K562 (cell line): ENCODE data around the gene ALB. TPM values are rescaled to one million over a fixed set of nuclear protein-coding genes. Genes with fewer than 3 reads are reported as not detected.

ENCODE experiments used
- ATAC-seq: fragments of 200-7000 bp; cut with Tn5 transposase; 3 replicates; pipeline ENCODE4 v1.9.1; 2020; ENCODE audit warnings: moderate library complexity
- BruUV-seq: library from RNA; stranded (reverse); fragments of 400-500 nt; replicated peaks from 2 replicates; lab custom pipeline; 2021; lab: Mats Ljungman, UMichigan
- CTCF ChIA-PET: fragments of 300-600 bp; formaldehyde crosslinking; extraction: SDS; loops from one replicate; lab custom pipeline; 2021; ENCODE audit warnings: low intra/inter-chr PET ratio; lab: Yijun Ruan, JAX
- POLR2A ChIA-PET: fragments of 300-600, 350-650 bp; sonication (Branson Sonifier 250); formaldehyde crosslinking; extraction: SDS; loops from one replicate; lab custom pipeline; 2021; ENCODE audit warnings: antibody characterized with exemption, inconsistent platforms; lab: Yijun Ruan, JAX
- DNase-seq, 4 experiments: peaks; one replicate each; pipeline versions ENCODE4 v3.0.0 to v3.0.0-alpha.2; 2011 to 2018; ENCODE audit warnings: low spot score in 3 of 4, mixed read lengths in 3 of 4; ENCODE audit errors: extremely low read depth in 1 of 4
- FAIRE-seq: peaks from 2 replicates; lab custom pipeline; 2011; peaks lifted over from hg19 to GRCh38; lab: Jason Lieb, UNC
- H2AFZ ChIP-seq: 2 replicates; pipeline ENCODE4 v1.6.0; 2011; ENCODE audit warnings: low read depth, low read length, control low read depth, inconsistent platforms
- H3K27ac ChIP-seq: fragments of 200-600 bp; 3 replicates; pipeline ENCODE4 v1.8.0; 2011; ENCODE audit warnings: low read depth, mild to moderate bottlenecking, control low read depth, inconsistent platforms, low read length, moderate library complexity, mixed read lengths; ENCODE audit errors: extremely low read depth
- H3K27me3 ChIP-seq, 2 experiments: fragments of 300-600 bp in 1 of 2; 2 replicates in 1 of 2; 3 replicates in 1 of 2; pipeline versions ENCODE4 v1.6.0 to v1.8.0; 2011; ENCODE audit warnings: inconsistent platforms in 2 of 2, low read length in 2 of 2, mild to moderate bottlenecking in 1 of 2, mixed read lengths in 1 of 2, moderate library complexity in 1 of 2; ENCODE audit not compliant: control insufficient read depth in 2 of 2, insufficient read depth in 2 of 2
- H3K36me3 ChIP-seq: fragments of 300-600 bp; 3 replicates; pipeline ENCODE4 v1.8.0; 2011; ENCODE audit warnings: mild to moderate bottlenecking, low read length, inconsistent platforms; ENCODE audit not compliant: control insufficient read depth, insufficient read depth
- H3K4me1 ChIP-seq, 2 experiments: fragments of 200-600 bp in 1 of 2; replicated peaks in 1 of 2; 2 replicates in 1 of 2; 3 replicates in 1 of 2; pipeline versions ENCODE4 v1.5.1 to v1.8.0; 2011; ENCODE audit warnings: inconsistent platforms in 2 of 2, low read length in 2 of 2, mild to moderate bottlenecking in 1 of 2, mixed read lengths in 1 of 2, moderate library complexity in 1 of 2; ENCODE audit not compliant: control insufficient read depth in 2 of 2, insufficient read depth in 2 of 2
- H3K4me2 ChIP-seq: 2 replicates; pipeline ENCODE4 v1.6.1; 2011; ENCODE audit warnings: low read length, control low read depth, inconsistent platforms, mixed read lengths; ENCODE audit not compliant: insufficient read depth
- H3K4me3 ChIP-seq: fragments of 200-600 bp; sonication (generic), shearing (Covaris generic); 2 replicates; pipeline ENCODE4 v1.5.1; 2016; ENCODE audit warnings: control low read depth, inconsistent platforms
- H3K79me2 ChIP-seq: fragments of 200-600 bp; 3 replicates; pipeline ENCODE4 v1.8.0; 2011; ENCODE audit warnings: low read length, inconsistent platforms; ENCODE audit not compliant: control insufficient read depth, insufficient read depth
- H3K9ac ChIP-seq, 2 experiments: 2 replicates each; pipeline versions ENCODE4 v1.6.0 to v1.6.1; 2011; ENCODE audit warnings: low read depth in 2 of 2, low read length in 2 of 2, control low read depth in 1 of 2, inconsistent platforms in 1 of 2, mild to moderate bottlenecking in 1 of 2, mixed read lengths in 1 of 2; ENCODE audit not compliant: insufficient read depth in 1 of 2
- H3K9me1 ChIP-seq: one replicate; pipeline ENCODE4 v1.6.0; 2011; ENCODE audit warnings: inconsistent platforms, mild to moderate bottlenecking, low read length, moderate library complexity; ENCODE audit not compliant: control insufficient read depth, insufficient read depth
- H3K9me3 ChIP-seq: replicated peaks from 2 replicates; pipeline ENCODE4 v1.5.1; 2011; ENCODE audit warnings: low read depth, low read length, inconsistent platforms; ENCODE audit not compliant: control insufficient read depth, insufficient read depth
- H4K20me1 ChIP-seq: replicated peaks from 2 replicates; pipeline ENCODE4 v1.6.1; 2011; ENCODE audit warnings: low read length, inconsistent platforms, mixed read lengths; ENCODE audit not compliant: control insufficient read depth, insufficient read depth
- JUNB ChIP-seq: fragments of 450-650 bp; formaldehyde crosslinking; conservative IDR thresholded peaks from 2 replicates; pipeline ENCODE4 v1.4.0; 2020; ENCODE audit warnings: mild to moderate bottlenecking
- NBN ChIP-seq: fragments of 450-650 bp; IDR thresholded peaks from 2 replicates; pipeline ENCODE4 v1.6.1; 2016; ENCODE audit warnings: low read depth, mild to moderate bottlenecking
- RCOR1 ChIP-seq, 2 experiments: IDR thresholded peaks; 2 replicates each; pipeline ENCODE4 v1.6.1; 2012; ENCODE audit warnings: low read depth in 2 of 2, low read length in 2 of 2, borderline replicate concordance in 1 of 2, improper control_type of control experiment in 1 of 2
- RNF219 ChIP-seq: fragments of 250-450 bp; sonication (Bioruptor Pico); IDR thresholded peaks from 2 replicates; pipeline ENCODE4 v1.5.0; 2022; ENCODE audit warnings: mild to moderate bottlenecking
- TAF1 ChIP-seq: IDR thresholded peaks from 2 replicates; pipeline ENCODE4 v1.6.1; 2011; ENCODE audit warnings: mild to moderate bottlenecking, low read length, moderate library complexity; ENCODE audit not compliant: insufficient read depth, control insufficient read depth, severe bottlenecking; ENCODE audit errors: extremely low read depth
- ZBED1 ChIP-seq: IDR thresholded peaks from 2 replicates; pipeline ENCODE4 v1.6.1; 2014
- ZNF584 ChIP-seq: fragments of 200-800 bp; sonication (Bioruptor generic); IDR thresholded peaks from 2 replicates; pipeline ENCODE4 v1.6.1; 2016; ENCODE audit warnings: low read depth, mild to moderate bottlenecking, missing genetic modification characterization, missing compliant biosample characterization
- ZNF717 ChIP-seq: fragments of 250-450 bp; sonication (Bioruptor Pico); IDR thresholded peaks from 2 replicates; pipeline ENCODE4 v1.5.0; 2021
- WGBS: fragments of 100-300 bp; shearing (Covaris generic); methylation state at CpG from one replicate; pipeline ENCODE4 v1.1.6; 2016; ENCODE audit warnings: low coverage, mixed read lengths; ENCODE audit not compliant: insufficient coverage; ENCODE audit errors: missing lambda C conversion rate; 5-methylcytosine and 5-hydroxymethylcytosine counted together
- in situ Hi-C: fragments of 300-500 bp; cut with MboI; formaldehyde crosslinking; loops from 4 replicates; pipeline ENCODE4 v1.15.0; 2018; ENCODE audit warnings: inconsistent platforms, mixed read lengths
- intact Hi-C: fragments of 100-400 bp; cut with micrococcal nuclease; formaldehyde crosslinking; loops from 2 replicates; pipeline ENCODE4 v1.14.2; 2022
- polyA plus RNA-seq, 8 experiments: library from polyadenylated mRNA; depleted of rRNA in 4 of 8; stranded (reverse) in 5 of 8; unstranded in 3 of 8; fragments of >200 nt; fragmentation: Nextera tagmentation in 2 of 8; fragmentation: Illumina TruSeq in 1 of 8; extraction: Ambion mirVana in 2 of 8; extraction: Trizol in 1 of 8; gene quantifications; 2 replicates each; pipeline versions ENCODE4 v1.2.1 to v1.2.3, GENCODE V29; 2011 to 2014; ENCODE audit warnings: inconsistent platforms in 1 of 8, missing spikeins in 1 of 8
- total RNA-seq, 7 experiments: library from RNA; depleted of rRNA in 6 of 7; stranded (reverse); fragments of >200 nt in 6 of 7; fragmentation: Illumina TruSeq in 2 of 7; extraction: Trizol in 2 of 7; gene quantifications; 2 replicates each; pipeline versions ENCODE4 v1.2.1 to v1.2.3, GENCODE V29; 2011 to 2021; ENCODE audit warnings: low replicate concordance in 1 of 7
- TF ChIP-seq, protein P1 (sequence below): fragments of 250-450 bp; sonication (Bioruptor Pico); IDR thresholded peaks from 2 replicates; pipeline ENCODE4 v1.8.0; 2021; ENCODE audit warnings: moderate library complexity, mild to moderate bottlenecking, inconsistent platforms

Gene ALB
- total and polyA plus RNA-seq, 9 of the 15 experiments (the other 6 are each of a cell fraction or from before 2014, with no cell fraction given), result 0.04 to 18.5 (median 0.20) TPM; not detected in 2

GRCh38 chr4:73413294-73413755 lies 9.2 kb downstream of the ALB start:
- Histone ChIP-seq H3K4me1 (no peaks in the 10 kb centered on the region), H3K4me2 (no peak overlapping the region), H3K9me1 (no peaks in the 10 kb centered on the region), H2AFZ (no peak overlapping the region), H3K79me2 (no peaks in the 10 kb centered on the region), H3K9ac (no peak overlapping the region), H4K20me1 (no peaks in the 10 kb centered on the region), H3K36me3 (no peaks in the 10 kb centered on the region), H3K27ac (no peak overlapping the region), H3K27me3 (no peaks in the 10 kb centered on the region), H3K4me3 (no peak overlapping the region), H3K9me3 (no peaks in the 10 kb centered on the region)
- TF ChIP-seq RNF219 (CRISPR knock-in tag) (no peak), NBN (no peak)
- 36% methylated on average over 4 of the region's 4 CpGs for WGBS
- FAIRE-seq (no peak), ATAC-seq (no peak), DNase-seq (no peak)
- ChIA-PET CTCF (no interaction called here), POLR2A (no interaction called here)
- in situ Hi-C loops (no loop called here), intact Hi-C loops (no loop called here)
- no TSS peak for BruUV-seq

- Histone ChIP-seq H3K9me1 (no peaks in the 10 kb centered on the region), H3K27ac (no peak overlapping the region), H3K4me1 (no peaks in the 10 kb centered on the region), H3K27me3 (no peaks in the 10 kb centered on the region), H3K79me2 (no peaks in the 10 kb centered on the region), H3K9me3 (no peaks in the 10 kb centered on the region), H3K36me3 (no peaks in the 10 kb centered on the region), H3K4me2 (no peak overlapping the region), H4K20me1 (no peaks in the 10 kb centered on the region), H3K9ac (no peak overlapping the region), H2AFZ (no peak overlapping the region), H3K4me3 (no peak overlapping the region)
- BruUV-seq, result no TSS peak
- DNase-seq (no peak), ATAC-seq (no peak), FAIRE-seq (no peak)
- POLR2A ChIA-PET, result no interaction called here
- CTCF ChIA-PET, result no interaction called here
- in situ Hi-C loops, result no loop called here
- TF ChIP-seq, protein P1, sequence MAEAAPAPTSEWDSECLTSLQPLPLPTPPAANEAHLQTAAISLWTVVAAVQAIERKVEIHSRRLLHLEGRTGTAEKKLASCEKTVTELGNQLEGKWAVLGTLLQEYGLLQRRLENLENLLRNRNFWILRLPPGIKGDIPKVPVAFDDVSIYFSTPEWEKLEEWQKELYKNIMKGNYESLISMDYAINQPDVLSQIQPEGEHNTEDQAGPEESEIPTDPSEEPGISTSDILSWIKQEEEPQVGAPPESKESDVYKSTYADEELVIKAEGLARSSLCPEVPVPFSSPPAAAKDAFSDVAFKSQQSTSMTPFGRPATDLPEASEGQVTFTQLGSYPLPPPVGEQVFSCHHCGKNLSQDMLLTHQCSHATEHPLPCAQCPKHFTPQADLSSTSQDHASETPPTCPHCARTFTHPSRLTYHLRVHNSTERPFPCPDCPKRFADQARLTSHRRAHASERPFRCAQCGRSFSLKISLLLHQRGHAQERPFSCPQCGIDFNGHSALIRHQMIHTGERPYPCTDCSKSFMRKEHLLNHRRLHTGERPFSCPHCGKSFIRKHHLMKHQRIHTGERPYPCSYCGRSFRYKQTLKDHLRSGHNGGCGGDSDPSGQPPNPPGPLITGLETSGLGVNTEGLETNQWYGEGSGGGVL (CRISPR knock-in tag), result no peak
- TF ChIP-seq TAF1, result no peak
- TF ChIP-seq RCOR1 (IDR thresholded peaks at IDR 0.05; ENCODE audit: borderline replicate concordance in 1 of 2, low read depth in 2 of 2, low read length in 2 of 2), result no peak
- TF ChIP-seq ZNF717 (CRISPR knock-in tag), result no peak
- TF ChIP-seq JUNB (CRISPR knock-in tag), result no peak
- TF ChIP-seq ZBED1, result no peak
- no peak for TF ChIP-seq ZNF584 (CRISPR knock-in tag)
- intact Hi-C loops, result no loop called here
- 23% methylated on average over 2 of the region's 2 CpGs for WGBS
Measured at GRCh38 chr4:73414936-73415271, 10.8 kb downstream of the ALB start.
